Astrocyte of the spinal cord (primary cell): ENCODE measurements around the gene CXCR6.
"Not testable (repeated sequence)": the region's sequence is repeated elsewhere in the genome, so short reads cannot be mapped to it uniquely, and the experiment has no call there.

Source experiments
- DNase-seq: peaks from one replicate; pipeline ENCODE4 v3.0.0; 2011; ENCODE audit warnings: low read depth, low spot score
- H3K4me3 ChIP-seq: 2 replicates; pipeline ENCODE4 v1.5.1; 2011; ENCODE audit warnings: low read depth, mild to moderate bottlenecking, low read length, moderate library complexity
- CTCF ChIP-seq: IDR thresholded peaks from 2 replicates; pipeline ENCODE4 v1.5.1; 2012; ENCODE audit warnings: low read depth, mild to moderate bottlenecking, low read length, inconsistent platforms
- in situ Hi-C: cut with HindIII; loops from 2 replicates; pipeline ENCODE4 v1.10.0; 2017; ENCODE audit warnings: low sequenced_read_pairs

CXCR6 gene

GRCh38 chr3:45994419-45995235, 51.4 kb downstream of the CXCR6 start:
- no peak for DNase-seq
- in situ Hi-C loops, result no loop called here
- H3K4me3 ChIP-seq, result peak overlapping the region; percentile 89
- TF ChIP-seq CTCF, result no peak

GRCh38 chr3:45995236-45996192, 52.2 kb downstream of the CXCR6 start, which contains the start of gene FYCO1:
FYCO1 (minus strand) TSS chr3:45995824; CDS start chr3:45984910, 10,914 bp downstream.
- in situ Hi-C loops, result no loop called here
- peak; percentile 88 for DNase-seq
- H3K4me3 ChIP-seq, result peak within 1 kb of the TSS; percentile 89
- no peak for TF ChIP-seq CTCF

- DNase-seq, H3K4me3 ChIP-seq, in situ Hi-C loops: not testable (repeated sequence)
These were observed 54.2 kb downstream of the CXCR6 start for GRCh38 chr3:45997499-45997898.

GRCh38 chr3:45997942-45998341, 54.7 kb downstream of the CXCR6 start:
- TF ChIP-seq CTCF, result no peak
- DNase-seq, result no peak
- in situ Hi-C loops, result no loop called here
- H3K4me3 ChIP-seq, result no peak overlapping the region
